Mucosa of descending colon (tissue), 3 donors: ENCODE results near the gene MX1. TPM values are rescaled to one million over a fixed set of nuclear protein-coding genes. Genes with fewer than 3 reads are reported as not detected.

Experiments
- ATAC-seq: fragments of 200-7000 bp; cut with Tn5 transposase; one replicate; pipeline ENCODE4 v1.9.1; 2020; ENCODE audit warnings: mild to moderate bottlenecking, moderate library complexity
- DNase-seq, 3 donors: peaks; one replicate each; pipeline ENCODE4 v3.0.0-alpha.2; 2020
- H3K36me3 ChIP-seq: fragments of 200-600 bp; one replicate; pipeline ENCODE4 v1.8.0; 2021; ENCODE audit warnings: low read depth, mild to moderate bottlenecking
- H3K4me1 ChIP-seq: fragments of 200-600 bp; one replicate; pipeline ENCODE4 v1.8.0; 2021; ENCODE audit warnings: low read depth, mild to moderate bottlenecking
- H3K4me3 ChIP-seq: fragments of 200-600 bp; one replicate; pipeline ENCODE4 v1.8.0; 2021; ENCODE audit warnings: mild to moderate bottlenecking
- H3K9me3 ChIP-seq: fragments of 200-600 bp; one replicate; pipeline ENCODE4 v1.8.0; 2021; ENCODE audit warnings: mild to moderate bottlenecking
- intact Hi-C, 2 donors: fragments of 100-400 bp; cut with DNase I in 1 of 2; cut with micrococcal nuclease in 1 of 2; formaldehyde crosslinking; loops; one replicate each; pipeline versions ENCODE4 v1.11.0 to v1.11.1; 2022; cut with DNase I, micrococcal nuclease
- total RNA-seq, 3 donors: library from RNA; stranded (reverse); fragmentation: NEBNext Ultra II Directional in 2 of 3; extraction: Animal tissue kit (Norgen Biotek cat#: 25700) in 2 of 3; gene quantifications; one replicate each; pipeline versions ENCODE4 v1.2.1 to v1.2.4, GENCODE V29; 2021 to 2023
- TF ChIP-seq, protein P1 (sequence below): fragments of 200-600 bp; IDR thresholded peaks from one replicate; pipeline ENCODE4 v1.8.0; 2022; ENCODE audit warnings: antibody characterized with exemption, mild to moderate bottlenecking
- donor health status: DM: no; HTN: no; CAD: no; lungs with moderate emphysema.
- donor health status: DM: no; HTN: no; CAD: no.
- donor health status: DM: no; HTN: yes; CAD: no.

MX1 gene
- total RNA-seq, 3 donors from 2014 or later: 30.7 to 78.5 (median 31.2) TPM

GRCh38 chr21:41437729-41438128, 11.7 kb downstream of the MX1 start:
- no peak for DNase-seq
- no peak overlapping the region for H3K4me3 ChIP-seq
- no peaks in the 10 kb centered on the region for H3K36me3 ChIP-seq
- TF ChIP-seq, protein P1, sequence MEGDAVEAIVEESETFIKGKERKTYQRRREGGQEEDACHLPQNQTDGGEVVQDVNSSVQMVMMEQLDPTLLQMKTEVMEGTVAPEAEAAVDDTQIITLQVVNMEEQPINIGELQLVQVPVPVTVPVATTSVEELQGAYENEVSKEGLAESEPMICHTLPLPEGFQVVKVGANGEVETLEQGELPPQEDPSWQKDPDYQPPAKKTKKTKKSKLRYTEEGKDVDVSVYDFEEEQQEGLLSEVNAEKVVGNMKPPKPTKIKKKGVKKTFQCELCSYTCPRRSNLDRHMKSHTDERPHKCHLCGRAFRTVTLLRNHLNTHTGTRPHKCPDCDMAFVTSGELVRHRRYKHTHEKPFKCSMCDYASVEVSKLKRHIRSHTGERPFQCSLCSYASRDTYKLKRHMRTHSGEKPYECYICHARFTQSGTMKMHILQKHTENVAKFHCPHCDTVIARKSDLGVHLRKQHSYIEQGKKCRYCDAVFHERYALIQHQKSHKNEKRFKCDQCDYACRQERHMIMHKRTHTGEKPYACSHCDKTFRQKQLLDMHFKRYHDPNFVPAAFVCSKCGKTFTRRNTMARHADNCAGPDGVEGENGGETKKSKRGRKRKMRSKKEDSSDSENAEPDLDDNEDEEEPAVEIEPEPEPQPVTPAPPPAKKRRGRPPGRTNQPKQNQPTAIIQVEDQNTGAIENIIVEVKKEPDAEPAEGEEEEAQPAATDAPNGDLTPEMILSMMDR: no peak
- no peak for ATAC-seq
- no peaks in the 10 kb centered on the region for H3K9me3 ChIP-seq
- intact Hi-C loops: no loop called here
- peaks cover 9% of the 10 kb centered on the region for H3K4me1 ChIP-seq

DNA sequence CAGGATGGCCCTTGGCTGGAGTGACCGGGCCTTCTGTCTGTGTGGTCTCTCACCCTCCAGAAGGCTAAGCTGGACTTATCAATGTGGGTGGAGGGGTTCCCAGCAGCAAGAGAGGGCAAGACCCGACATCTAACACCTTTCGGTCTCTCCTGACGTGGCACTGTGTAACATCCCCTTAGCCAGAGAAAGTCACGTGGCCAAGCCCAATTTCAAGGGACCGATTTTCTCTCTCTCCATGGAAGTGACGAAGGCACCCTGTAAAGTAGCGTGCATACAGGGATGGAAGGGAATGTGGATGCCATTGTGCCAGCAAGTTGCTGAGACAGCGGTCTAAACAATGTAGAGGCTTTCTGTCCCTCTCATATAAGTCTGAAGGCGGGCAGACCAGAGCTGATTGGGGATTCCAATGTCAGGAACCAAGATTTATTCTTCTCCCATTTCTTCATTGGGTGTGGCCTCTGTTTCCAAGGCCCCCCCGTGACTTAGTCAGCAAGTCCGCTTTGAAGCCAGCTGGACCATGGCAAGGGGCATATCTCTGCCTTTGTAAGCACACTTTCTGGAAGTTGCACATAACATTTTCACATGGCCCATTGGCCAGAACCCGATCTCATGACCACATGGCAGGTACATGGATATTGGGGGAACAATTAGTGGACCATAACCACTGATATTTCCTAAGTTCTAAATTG, 12.5 kb downstream of the MX1 start:
- intact Hi-C loops: no loop called here
- ATAC-seq (no peak), DNase-seq (no peak)
- no peak overlapping the region for H3K4me3 ChIP-seq
- H3K9me3 ChIP-seq: no peaks in the 10 kb centered on the region
- peaks cover 3% of the 10 kb centered on the region for H3K4me1 ChIP-seq
- TF ChIP-seq, protein P1: no peak
- no peaks in the 10 kb centered on the region for H3K36me3 ChIP-seq

DNA sequence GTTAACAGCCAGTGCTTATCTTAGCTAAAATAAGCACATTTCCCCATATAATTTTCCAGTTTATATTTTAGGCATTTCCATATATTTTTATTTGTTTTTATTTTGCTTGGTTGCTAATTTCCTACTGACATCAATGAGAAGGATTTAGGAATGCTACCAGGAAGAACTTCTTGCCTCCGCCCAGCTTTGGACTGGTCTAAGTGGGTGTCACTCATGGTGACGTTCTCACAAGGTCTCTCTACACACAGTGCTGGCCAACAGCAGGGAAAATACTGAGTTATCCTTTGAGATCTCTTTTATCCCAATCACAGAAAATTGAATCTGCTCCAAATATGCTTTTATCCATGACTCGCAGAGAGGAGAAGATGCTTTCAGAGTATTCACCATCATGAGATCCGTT, 13.2 kb downstream of the MX1 start:
- TF ChIP-seq, protein P1: no peak
- no peaks in the 10 kb centered on the region for H3K4me1 ChIP-seq
- intact Hi-C loops: no loop called here
- no peak overlapping the region for H3K4me3 ChIP-seq
- DNase-seq: no peak
- ATAC-seq: no peak
- no peaks in the 10 kb centered on the region for H3K36me3 ChIP-seq
- no peaks in the 10 kb centered on the region for H3K9me3 ChIP-seq

DNA sequence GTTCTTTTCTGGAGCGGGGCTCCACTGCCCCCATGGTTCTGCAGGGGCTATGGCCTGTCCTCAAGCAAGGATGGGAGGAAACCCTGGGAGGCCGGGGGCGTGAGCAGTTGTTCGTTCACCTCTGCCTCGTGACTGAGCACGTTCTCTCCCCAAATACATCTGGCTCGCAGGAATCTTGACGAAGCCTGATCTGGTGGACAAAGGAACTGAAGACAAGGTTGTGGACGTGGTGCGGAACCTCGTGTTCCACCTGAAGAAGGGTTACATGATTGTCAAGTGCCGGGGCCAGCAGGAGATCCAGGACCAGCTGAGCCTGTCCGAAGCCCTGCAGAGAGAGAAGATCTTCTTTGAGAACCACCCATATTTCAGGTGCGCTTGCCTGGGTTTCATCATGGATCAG, 15.5 kb downstream of the MX1 start:
- no peaks in the 10 kb centered on the region for H3K9me3 ChIP-seq
- no peaks in the 10 kb centered on the region for H3K36me3 ChIP-seq
- intact Hi-C loops: no loop called here
- no peak for DNase-seq
- no peak for ATAC-seq
- H3K4me1 ChIP-seq: no peaks in the 10 kb centered on the region
- TF ChIP-seq, protein P1: no peak
- no peak overlapping the region for H3K4me3 ChIP-seq

- ATAC-seq (no peak), DNase-seq (no peak)
- intact Hi-C loops: no loop called here
- H3K36me3 ChIP-seq: no peaks in the 10 kb centered on the region
- H3K4me3 ChIP-seq: no peak overlapping the region
- H3K9me3 ChIP-seq: no peaks in the 10 kb centered on the region
- TF ChIP-seq, protein P1: no peak
- no peaks in the 10 kb centered on the region for H3K4me1 ChIP-seq
Measured at GRCh38 chr21:41442481-41443186, 16.6 kb downstream of the MX1 start.
